Colon (tissue), 2 donors: ENCODE measurements around the gene KCNG4.

Experiments used
- FAIRE-seq: peaks from 2 replicates; lab custom pipeline; 2012; peaks lifted over from hg19 to GRCh38; lab: Jason Lieb, UNC
- donor health status: control.
- donor health status: control.

The KCNG4 gene

GRCh38 chr16:84239909-84240308, at the start of gene KCNG4:
Gene KCNG4, minus strand, starts transcription at chr16:84240012. Its CDS starts 2,527 bp downstream, at chr16:84237485.
- FAIRE-seq: no peak

GRCh38 chr16:84288902-84289301, 49.1 kb upstream of the KCNG4 start:
- FAIRE-seq: no peak

GRCh38 chr16:84286578-84287240, 46.9 kb upstream of the KCNG4 start:
- FAIRE-seq: no peak

- FAIRE-seq: no peak
Observed at GRCh38 chr16:84284154-84284722, 44.4 kb upstream of the KCNG4 start.

- FAIRE-seq: no peak
Observed at GRCh38 chr16:84283314-84284153, 43.7 kb upstream of the KCNG4 start.

- no peak for FAIRE-seq
Observed at GRCh38 chr16:84282533-84282932, 42.7 kb upstream of the KCNG4 start.

GRCh38 chr16:84281074-84281473, 41.3 kb upstream of the KCNG4 start:
- no peak for FAIRE-seq

GRCh38 chr16:84279881-84280280, 40.1 kb upstream of the KCNG4 start:
- FAIRE-seq: no peak

GRCh38 chr16:84278968-84279367, 39.2 kb upstream of the KCNG4 start:
- no peak for FAIRE-seq

GRCh38 chr16:84278333-84278732, 38.5 kb upstream of the KCNG4 start:
- no peak for FAIRE-seq

GRCh38 chr16:84277244-84277823, 37.5 kb upstream of the KCNG4 start:
- no peak for FAIRE-seq

- no peak for FAIRE-seq
Observed at GRCh38 chr16:84275585-84276151, 35.9 kb upstream of the KCNG4 start.

- FAIRE-seq: no peak
Observed at GRCh38 chr16:84274515-84274914, 34.7 kb upstream of the KCNG4 start.

GRCh38 chr16:84272740-84273320, 33.0 kb upstream of the KCNG4 start:
- FAIRE-seq: no peak

- no peak for FAIRE-seq
Observed at GRCh38 chr16:84271866-84272265, 32.1 kb upstream of the KCNG4 start.

GRCh38 chr16:84271037-84271436, 31.2 kb upstream of the KCNG4 start:
- FAIRE-seq: no peak

- FAIRE-seq: no peak
Observed at GRCh38 chr16:84270531-84270930, 30.7 kb upstream of the KCNG4 start.

- no peak for FAIRE-seq
Observed at GRCh38 chr16:84270071-84270470, 30.3 kb upstream of the KCNG4 start.

GRCh38 chr16:84268291-84269040, 28.7 kb upstream of the KCNG4 start:
- FAIRE-seq: no peak

GRCh38 chr16:84267380-84267779, 27.6 kb upstream of the KCNG4 start:
- no peak for FAIRE-seq

- FAIRE-seq: no peak
Observed at GRCh38 chr16:84266451-84266850, 26.6 kb upstream of the KCNG4 start.
